ENCODE measurements around the gene TUBE1.
"Not testable (repeated sequence)": the region's sequence is repeated elsewhere in the genome, so short reads cannot be mapped to it uniquely, and the experiment has no call there.

Gene TUBE1

DNA sequence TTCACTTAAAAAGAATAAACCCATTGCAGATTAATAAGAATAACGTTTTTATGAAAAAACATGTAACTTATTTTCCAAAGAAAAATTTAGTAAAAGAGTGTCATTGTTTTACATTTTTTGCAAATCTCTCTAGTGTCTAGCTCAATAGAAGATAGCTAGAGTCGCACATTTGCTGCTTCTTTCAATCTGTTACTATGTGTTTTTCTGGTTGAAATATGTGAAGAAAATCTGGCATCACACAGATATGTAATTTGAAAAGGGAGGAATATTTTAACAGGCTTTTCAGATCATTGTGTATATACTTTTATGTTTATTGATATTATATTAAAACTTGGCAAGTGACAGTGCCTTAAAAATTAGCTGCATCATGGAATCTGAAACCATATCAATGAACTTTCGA lies 24.3 kb downstream of the TUBE1 start:
- DNase-seq (ENCODE audit: low spot score) = no peak

DNA sequence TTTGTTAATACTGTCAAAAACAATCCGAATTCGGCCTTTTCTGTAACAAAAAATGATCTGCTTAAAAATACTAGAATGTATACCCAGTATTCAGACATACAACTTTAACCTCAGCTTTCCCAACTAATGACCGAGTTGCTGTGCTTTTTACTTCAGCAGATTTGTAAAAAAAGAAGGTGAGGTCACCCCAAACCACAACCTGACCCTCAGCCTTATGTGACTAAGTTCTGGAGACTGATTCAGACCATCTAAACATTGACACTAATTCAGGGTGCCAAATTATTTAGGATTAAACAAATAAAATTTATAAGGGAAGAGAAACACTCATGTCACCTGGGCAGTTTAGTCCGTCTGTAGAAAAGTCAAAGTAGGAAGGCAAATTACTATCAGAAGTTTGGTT lies 25.7 kb downstream of the TUBE1 start:
- no peak for DNase-seq (ENCODE audit: low spot score)

DNA sequence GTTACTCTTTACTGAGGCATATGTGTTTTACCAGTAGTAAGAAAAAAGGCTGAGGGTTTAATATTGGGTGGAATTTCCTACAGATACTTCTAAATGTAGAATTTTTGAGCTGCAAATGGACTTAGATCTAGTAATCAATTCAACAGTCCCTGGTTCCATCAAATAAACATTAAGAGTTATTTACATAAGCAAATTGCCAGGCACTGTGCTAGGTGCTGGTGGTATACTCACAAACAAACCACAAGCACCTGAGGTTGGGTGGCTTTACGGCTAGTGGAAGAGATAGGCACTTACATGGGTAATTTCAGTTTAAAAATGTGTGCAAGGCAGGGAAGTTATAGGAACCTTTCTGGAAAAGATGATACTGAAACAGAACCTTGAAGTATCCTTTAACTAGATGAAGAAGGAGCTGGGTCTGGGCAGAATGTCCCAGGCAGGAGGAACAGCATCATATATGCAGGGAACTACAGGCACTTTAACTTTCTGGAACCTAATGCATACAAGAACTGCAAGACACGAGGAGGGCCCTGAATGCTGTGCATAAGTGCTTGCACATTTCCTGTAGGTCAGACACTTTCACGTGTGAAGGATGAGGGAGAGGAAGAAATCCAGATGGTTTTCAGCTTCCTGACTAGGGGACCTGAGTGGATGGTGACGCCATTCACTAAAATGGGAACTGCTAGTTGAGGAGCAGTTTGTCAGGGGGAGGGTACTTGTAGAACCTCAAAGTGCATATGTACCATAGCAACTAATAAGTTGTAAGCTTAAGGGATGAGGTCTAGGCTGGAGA lies 28.8 kb downstream of the TUBE1 start:
- DNase-seq (ENCODE audit: low spot score) = no peak

DNA sequence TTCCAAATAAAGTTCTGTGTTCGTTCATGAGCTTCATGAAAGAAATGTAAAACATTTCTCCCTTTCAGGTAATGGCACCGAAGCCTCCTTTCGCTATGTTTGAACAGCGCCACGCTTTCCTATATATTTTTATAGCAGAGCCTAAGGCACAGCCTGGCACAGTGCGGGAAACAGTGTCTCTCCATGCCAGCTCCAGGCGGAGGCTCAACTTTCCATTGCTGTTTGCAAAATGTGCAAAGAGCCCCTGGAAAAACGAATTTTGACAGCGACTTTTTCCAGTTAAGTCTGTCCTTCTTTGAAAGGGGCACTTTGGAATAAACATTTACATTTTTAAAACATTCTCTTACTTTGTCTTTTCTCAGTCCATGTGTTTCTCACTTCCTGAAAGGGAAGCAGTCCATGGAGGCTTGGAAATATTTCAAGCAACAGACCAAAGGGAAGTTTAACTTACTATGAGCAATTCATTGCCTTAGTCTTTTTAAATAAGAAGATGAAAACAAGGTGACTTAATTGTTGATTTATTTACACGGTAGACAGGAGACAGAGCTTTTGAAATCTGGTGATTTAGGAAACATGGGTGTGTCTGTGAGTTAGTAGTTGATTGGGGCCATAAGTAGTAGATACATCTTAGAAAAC lies 32.6 kb downstream of the TUBE1 start:
- DNase-seq (ENCODE audit: low spot score) = no peak

DNA sequence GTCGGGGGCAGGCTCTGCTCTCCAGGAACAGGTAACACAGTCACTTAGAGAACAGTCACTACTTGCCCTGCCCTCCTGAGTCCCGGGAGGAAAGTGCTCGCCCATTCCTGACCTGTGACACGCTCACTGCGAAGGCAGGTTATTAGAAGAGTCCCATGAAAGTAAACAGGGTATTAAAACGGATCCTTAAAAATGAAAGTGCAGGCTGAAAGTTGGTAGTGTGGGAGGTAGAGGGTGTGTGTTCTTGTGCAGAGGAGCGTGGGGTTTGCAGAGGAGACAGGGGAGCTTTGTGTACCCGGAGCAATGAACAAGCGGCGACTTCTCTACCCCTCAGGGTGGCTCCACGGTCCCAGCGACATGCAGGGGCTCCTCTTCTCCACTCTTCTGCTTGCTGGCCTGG lies 33.3 kb downstream of the TUBE1 start, which contains the start of gene CCN6:
Gene CCN6, plus strand, starts transcription at position 104 of the 400 bp plus-strand sequence. Its CDS starts 254 bp downstream, at position 358.
- DNase-seq (ENCODE audit: low spot score) = no peak

DNA sequence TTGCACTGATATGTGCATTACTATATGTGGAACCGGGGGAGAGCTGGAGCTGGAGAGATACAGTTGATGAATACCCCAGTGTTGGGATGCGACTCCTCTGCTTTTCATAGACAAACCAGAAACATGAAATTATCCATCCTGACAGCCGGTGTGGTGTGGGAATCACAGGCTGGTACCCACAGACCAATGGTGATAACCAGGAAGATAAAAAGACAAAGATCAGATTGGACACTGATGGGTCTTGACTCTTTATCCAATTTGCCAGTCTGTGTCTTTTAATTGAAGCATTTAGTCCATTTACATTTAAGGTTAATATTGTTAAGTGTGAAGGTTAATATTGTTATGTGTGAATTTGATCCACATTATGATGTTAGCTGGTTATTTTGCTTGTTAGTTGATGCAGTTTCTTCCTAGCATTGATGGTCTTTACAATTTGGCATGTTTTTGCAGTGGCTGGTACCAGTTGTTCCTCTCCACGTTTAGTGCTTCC lies 36.0 kb downstream of the TUBE1 start:
- DNase-seq (ENCODE audit: low spot score) = not testable (repeated sequence)

DNA sequence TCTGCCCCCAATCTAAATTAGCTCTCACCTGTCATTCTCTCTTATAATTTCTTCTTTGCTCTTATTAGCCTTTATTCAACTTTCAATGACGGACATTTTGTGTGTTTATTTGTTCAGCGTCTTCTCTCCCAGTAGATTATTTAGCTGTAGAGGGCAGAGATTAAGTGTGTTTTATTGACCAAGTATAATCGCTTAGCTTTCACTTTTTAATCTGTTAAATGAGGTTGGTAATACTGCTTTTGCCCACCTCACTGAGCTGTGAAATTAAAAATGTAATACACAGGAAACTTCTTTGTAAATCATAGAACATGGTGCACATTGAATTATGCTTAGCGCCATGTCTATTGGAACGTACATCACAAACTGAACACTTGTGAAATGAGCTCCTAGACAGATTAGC lies 36.9 kb downstream of the TUBE1 start:
- no peak for DNase-seq (ENCODE audit: low spot score)

DNA sequence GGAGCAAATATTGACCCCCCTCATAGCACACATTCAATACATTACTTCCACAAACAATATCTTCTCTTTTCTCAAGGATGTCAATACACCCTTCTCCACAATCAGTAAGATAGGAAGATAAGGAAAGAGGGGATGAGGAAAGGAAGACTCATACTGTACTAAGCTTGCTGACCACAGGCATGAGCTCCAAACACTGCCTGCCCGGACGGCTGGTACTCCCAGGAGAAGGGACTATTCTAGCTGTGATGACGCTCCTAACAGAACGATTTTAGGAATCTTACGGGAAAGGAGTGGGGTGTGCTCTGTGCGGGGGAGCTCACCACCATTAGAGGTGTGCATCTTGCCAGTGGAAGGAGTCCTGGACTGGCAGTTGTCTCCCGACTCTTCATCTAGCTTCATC lies 37.3 kb downstream of the TUBE1 start:
- no peak for DNase-seq (ENCODE audit: low spot score)

DNA sequence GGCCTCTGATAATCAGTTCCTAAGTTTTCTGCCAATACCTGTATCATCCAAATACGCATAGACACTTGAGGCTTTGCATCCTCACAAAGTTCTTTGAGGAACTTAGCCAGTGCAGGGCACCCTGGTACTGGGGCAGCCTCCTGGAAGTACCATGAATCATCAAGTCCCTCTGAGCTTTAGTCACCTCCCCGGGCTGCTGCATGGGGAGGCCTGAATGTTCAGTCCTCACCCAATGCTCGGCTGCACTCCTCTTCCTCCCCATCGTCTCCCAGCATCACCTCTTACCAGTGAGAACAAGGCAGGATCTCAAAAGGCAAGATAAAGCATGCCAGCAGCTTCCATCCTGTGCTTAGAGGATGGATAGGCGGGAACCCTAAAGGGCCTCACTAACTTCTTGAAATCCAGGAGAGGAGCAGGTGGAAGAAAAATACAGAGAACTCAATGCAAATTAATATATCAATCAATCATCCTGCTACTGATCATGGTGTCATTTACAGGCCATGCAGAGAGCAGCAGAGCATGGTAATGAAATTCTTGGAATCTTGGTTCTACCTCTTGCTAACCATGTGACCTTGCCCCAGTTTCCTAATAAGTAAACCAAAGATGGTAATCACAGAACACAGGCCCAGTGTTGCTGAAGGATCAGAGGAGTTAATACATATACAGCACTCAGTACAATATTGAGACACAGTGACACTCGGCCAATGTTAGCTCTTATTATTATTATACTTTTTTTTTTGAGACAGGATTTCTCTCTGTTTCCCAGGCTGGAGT lies 38.1 kb downstream of the TUBE1 start:
- DNase-seq (ENCODE audit: low spot score) = no peak

DNA sequence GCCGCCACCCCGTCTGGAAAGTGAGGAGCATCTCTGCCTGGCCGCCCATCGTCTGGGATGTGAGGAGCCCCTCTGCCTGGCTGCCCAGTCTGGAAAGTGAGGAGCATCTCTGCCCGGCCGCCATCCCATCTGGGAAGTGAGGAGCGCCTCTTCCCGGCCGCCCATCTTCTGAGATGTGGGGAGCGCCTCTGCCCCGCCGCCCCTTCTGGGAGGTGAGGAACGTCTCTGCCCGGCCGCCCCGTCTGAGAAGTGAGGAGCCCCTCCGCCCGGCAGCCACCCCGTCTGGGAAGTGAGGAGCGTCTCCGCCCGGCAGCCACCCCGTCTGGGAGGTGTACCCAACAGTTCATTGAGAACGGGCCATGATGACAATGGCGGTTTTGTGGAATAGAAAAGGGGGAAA lies 39.8 kb downstream of the TUBE1 start:
- DNase-seq (ENCODE audit: low spot score) = not testable (repeated sequence)

DNA sequence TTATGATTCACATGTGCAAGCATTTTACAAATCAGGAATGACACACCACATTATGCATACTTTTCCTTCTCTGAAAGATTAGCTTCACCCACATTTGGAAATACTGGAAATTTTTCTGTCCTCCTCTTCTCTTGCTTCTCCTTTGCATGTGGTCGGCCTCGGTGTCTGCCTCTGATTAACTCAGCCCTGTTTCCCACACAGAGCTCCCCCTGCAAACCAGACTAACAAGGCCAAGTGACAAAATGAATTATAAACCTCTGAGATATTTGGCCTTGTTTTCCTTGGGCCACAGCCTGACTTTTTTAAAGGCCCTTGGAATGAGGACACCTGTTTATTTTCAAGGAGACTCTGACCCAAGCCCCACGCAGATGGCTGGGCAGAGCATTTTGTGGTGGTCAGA lies 42.4 kb downstream of the TUBE1 start:
- DNase-seq (ENCODE audit: low spot score) = no peak

DNA sequence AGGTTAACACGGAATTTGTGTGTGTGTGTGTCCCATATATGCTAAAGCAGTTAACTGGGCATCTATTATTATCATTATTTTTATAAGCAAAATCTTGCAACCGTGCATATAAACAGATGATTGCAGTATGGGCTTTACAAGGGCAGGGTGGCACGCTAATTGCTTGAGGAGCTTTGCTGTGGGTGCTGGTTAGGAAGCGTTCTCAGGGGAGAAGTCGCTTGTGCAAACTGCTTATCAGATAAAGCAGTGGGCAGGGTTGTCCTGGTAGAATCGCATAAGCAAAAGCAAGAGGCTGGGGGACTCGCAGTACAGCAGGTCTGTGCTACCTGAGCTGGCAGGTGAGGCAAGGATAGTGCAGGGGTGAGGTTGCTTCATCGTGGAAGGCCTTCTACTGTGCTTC lies 43.1 kb downstream of the TUBE1 start:
- DNase-seq (ENCODE audit: low spot score) = no peak

DNA sequence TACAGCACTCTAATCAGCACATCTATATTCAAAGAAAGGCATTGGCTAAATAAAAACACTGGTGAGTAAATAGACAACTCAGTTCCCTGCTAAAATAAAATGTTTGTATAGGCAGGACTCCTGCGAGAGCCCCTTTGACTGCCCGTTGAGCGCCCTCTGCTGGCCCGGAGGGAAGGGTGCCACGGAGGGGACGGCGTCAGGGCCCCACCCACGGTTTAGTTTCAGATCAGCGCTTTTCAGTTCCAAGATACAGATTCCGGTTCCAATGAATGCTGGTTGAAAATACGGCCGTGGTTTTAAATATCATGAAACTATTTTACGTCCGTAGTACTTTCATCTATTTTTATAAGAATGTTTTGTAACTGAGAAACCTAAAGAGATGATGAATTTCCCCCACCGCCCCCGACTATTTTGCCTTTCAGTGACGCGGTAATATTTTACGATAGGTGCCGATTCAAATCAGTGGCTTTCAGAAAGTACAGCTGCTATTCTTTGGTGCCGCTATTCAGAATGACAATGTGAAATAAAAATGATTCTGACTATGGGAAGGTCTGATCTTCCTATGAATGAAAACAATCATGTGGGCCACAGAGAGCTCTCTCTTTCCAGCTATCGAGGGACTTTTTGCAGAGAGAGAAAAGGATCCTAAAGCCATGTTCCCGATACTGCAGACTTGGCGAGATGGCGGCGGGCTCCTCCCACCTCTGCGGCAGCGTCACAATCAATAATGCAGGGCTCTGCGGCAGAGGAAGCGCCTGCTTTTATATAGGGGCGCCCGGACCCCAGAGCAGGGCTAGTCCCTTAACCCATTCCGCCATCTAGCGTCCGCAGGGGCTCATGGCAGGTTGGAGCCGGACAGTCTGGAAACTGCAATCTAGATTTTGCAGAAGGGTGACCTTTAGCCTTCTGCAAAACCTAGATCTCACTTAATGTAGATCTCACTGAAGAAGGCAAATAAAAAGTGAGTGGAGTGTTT lies 44.0 kb downstream of the TUBE1 start:
- peak; percentile 77 for DNase-seq (ENCODE audit: low spot score)

DNA sequence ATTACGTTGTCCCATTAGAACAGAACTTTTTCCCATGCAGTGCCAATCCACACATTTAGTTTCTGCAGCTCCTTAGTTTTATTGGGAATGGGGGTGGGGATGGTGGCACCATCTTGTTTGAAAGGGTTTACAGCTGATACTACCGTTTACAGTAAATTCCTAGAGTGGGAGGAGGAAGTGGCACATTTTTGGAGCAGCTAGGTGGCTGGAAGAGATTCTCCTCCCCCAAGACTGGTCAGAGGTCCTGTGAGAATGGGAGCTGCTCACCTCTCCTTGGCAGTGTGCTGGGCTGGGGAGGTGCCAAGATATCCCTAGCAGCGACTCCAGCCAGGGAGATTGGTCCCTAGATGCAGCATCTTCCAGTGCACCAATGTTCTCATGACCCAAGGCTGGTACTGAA lies 45.7 kb downstream of the TUBE1 start:
- DNase-seq (ENCODE audit: low spot score) = no peak

DNA sequence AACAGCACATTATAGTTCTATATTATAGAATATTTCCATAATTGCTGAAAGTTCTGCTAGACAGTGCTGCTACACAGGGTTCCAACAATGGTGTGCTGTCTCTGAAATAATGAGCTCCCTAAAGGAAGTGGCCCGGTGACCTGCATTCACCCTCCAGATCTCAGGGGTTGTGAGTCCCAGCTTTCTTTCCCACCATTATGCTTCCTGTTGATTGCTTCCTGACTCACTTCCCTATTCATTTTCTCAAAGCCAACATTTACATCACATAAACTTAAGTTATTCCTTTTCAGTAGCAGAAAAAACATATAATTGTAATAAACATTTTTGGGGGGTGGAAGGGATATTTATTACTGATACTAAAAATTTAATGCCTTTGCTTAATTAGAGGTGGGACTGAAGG lies 46.3 kb downstream of the TUBE1 start:
- no peak for DNase-seq (ENCODE audit: low spot score)

DNA sequence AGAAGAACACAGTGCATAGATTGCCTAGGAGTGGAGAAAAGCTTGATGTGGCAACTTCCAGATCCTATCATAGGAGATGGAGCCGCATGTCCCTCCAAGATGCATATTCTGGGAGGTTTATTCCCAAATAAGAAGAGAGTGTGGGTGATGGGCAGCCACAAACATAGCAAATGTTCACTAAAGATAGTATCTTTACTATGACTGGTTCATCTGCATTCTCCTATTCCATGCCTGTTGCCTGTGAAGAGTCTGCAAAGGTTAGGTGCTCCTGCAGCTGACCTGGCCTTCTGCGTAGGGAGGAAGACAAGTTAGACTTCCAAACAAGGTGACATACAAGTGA lies 47.9 kb downstream of the TUBE1 start:
- no peak for DNase-seq (ENCODE audit: low spot score)

DNA sequence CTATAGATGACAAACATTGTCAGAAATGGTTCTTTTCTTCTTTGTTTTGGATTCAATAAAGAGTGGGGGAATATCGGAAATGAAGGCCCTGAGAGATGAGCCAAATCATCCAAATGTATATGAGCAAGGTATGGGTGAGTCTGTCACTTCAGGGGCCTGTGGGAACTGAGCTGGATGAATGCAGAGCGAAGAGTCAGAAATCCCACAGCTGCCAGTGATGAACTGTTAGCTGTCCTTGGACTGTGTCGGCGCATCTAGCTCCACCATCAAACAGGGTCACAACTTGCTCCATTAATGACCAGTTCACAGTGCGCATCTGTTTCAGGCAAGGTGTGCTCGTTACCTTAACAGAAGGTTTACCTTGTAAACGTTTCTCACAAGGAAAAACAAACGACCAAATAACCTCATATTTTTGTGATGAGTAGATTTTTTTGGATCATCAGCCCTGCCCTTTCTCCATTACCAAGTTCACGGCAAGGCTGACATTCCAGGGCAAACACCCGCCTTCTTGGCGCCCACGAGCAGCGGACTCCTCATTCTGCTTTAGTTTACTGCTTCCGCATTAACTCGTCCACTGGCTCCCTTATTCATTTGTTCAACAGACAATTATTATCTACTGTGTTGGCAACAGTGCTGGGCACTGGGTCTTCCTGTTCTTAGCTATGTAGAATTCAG lies 48.4 kb downstream of the TUBE1 start:
- no peak for DNase-seq (ENCODE audit: low spot score)

DNA sequence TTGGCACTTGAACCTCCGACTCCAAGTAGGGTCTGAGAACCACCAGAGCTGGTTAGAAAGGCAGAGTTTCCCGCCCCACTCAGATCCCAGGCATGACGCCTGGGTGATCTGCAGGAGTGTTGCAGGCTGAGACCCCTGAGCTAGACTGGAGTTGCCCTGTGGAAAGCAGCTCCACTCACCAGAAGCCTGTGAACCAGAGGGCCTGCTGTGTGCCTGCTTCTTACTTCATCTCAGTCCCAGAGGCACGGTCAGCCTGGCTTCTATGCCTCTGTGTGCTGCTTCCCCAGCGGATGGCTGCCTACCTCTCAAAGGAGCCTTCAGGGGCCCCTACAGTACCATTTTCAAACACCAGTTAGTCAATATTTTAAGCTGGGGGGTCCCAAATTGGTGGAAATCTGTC lies 49.0 kb downstream of the TUBE1 start:
- no peak for DNase-seq (ENCODE audit: low spot score)

DNA sequence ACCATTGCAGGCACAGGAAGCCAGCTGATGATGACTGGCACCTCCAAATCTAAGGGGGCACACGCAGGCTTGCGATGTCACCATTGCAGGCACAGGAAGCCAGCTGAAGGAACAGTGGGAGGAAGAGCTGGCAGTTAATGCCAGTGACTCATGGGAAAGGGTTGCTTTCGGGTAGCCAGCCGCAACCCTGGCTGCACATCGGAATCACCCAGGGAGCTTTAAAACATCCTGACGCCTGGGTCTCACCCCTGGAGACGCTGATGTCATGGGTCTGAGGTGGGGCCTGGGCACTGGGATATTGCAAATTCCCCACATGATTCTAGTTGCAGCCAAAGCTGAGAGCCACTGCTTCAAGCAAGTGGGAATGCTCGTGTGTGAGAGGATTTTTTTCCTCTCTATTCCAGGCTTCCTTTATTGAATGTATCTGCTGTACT lies 49.5 kb downstream of the TUBE1 start:
- DNase-seq (ENCODE audit: low spot score) = no peak

DNA sequence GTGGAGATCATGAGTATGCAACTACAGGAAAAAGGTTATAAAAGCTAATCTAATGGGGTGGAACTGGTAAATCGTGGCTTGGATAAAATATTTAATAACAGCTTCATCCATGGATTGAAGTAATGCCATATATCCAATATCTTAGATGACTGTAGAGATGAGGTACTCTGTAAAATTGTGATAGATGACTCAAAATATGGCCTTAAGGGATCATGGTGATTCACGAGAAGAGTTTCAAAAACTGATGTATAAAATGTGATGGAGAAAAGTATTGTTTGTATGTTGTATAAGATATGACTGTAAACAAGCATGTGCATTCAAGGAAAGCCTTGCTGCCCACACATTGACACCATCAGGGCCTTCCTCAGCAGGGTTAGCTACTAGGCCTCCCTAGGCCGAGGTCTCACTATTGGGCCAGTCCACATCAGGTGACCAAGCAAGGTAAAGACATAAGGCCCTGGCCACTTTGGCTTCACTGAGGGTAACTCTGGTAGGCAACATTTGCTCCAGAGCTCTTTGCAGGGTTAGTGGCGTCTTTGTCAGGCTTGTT lies 51.1 kb downstream of the TUBE1 start:
- no peak for DNase-seq (ENCODE audit: low spot score)

DNA sequence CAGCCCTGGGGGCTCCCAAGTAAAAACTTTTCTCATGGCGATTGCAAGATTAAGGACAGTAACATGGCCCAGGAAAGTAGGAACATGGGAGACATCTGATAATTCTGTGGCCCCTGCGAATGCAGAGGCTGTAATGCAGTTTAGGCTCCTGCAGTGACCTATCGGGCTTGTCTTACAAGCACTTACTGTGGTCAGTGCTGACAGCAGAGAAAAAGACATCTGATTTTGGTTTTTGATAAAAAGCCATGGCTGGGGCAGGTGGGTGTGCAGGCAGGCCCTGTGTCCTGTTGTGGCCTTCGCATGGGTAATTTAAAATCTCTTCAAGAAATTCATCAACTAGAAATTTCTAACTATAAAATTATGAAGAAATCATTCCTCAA lies 52.7 kb downstream of the TUBE1 start:
- DNase-seq (ENCODE audit: low spot score) = no peak
